GM12878 (cell line): ENCODE data around the gene AKT1S1. TPM values are rescaled to one million over a fixed set of nuclear protein-coding genes. Genes with fewer than 3 reads are reported as not detected.

ENCODE experiments used
- ATAC-seq: fragments of 200-7000 bp; cut with Tn5 transposase; 3 replicates; pipeline ENCODE4 v1.9.1; 2020; ENCODE audit warnings: mild to moderate bottlenecking, moderate library complexity
- BruUV-seq: library from RNA; stranded (reverse); fragments of 400-500 nt; replicated peaks from 2 replicates; lab custom pipeline; 2021; lab: Mats Ljungman, UMichigan
- CTCF ChIA-PET: fragments of 300-600 bp; sonication (Branson Sonifier 250); formaldehyde crosslinking; extraction: SDS; loops from one replicate; lab custom pipeline; 2021; ENCODE audit warnings: inconsistent platforms; lab: Yijun Ruan, JAX
- POLR2A ChIA-PET: fragments of 350-600 bp; formaldehyde crosslinking; extraction: SDS; loops from one replicate; lab custom pipeline; 2021; ENCODE audit warnings: inconsistent platforms; lab: Charles Lee
- RAD21 ChIA-PET: fragments of 300-600 bp; sonication (Branson Sonifier 250); formaldehyde crosslinking; loops from one replicate; lab custom pipeline; 2023; ENCODE audit warnings: antibody characterized with exemption; ENCODE audit not compliant: unreplicated experiment; lab: Charles Lee
- SMC1A ChIA-PET: fragments of 300-600 bp; sonication (Branson Sonifier 250); formaldehyde crosslinking; loops from one replicate; lab custom pipeline; 2023; ENCODE audit not compliant: unreplicated experiment, uncharacterized antibody; lab: Charles Lee
- DNase-seq: peaks from one replicate; pipeline ENCODE4 v3.0.0-alpha.2; 2011; ENCODE audit warnings: low read depth, low spot score
- FAIRE-seq: peaks from 3 replicates; lab custom pipeline; 2011; peaks lifted over from hg19 to GRCh38; lab: Jason Lieb, UNC
- H2AFZ ChIP-seq: 2 replicates; pipeline ENCODE4 v1.6.0; 2011; ENCODE audit warnings: low read depth, low read length, control low read depth; ENCODE audit not compliant: control insufficient read depth
- H3K27ac ChIP-seq: 2 replicates; pipeline ENCODE4 v1.5.1; 2011; ENCODE audit warnings: control low read depth; ENCODE audit not compliant: control insufficient read depth, insufficient read depth
- H3K27me3 ChIP-seq, 2 experiments: replicated peaks in 1 of 2; 2 replicates each; pipeline versions ENCODE4 v1.6.0 to v1.6.1; 2011; ENCODE audit warnings: low read length in 1 of 2; ENCODE audit not compliant: control insufficient read depth in 2 of 2, insufficient read depth in 2 of 2
- H3K36me3 ChIP-seq, 2 experiments: 2 replicates each; pipeline ENCODE4 v1.5.1; 2011; ENCODE audit warnings: low read length in 1 of 2; ENCODE audit not compliant: control insufficient read depth in 2 of 2, insufficient read depth in 2 of 2
- H3K4me1 ChIP-seq: 2 replicates; pipeline ENCODE4 v1.6.1; 2011; ENCODE audit warnings: mild to moderate bottlenecking, low read length, moderate library complexity, mixed read lengths; ENCODE audit not compliant: control insufficient read depth, insufficient read depth
- H3K4me2 ChIP-seq: 2 replicates; pipeline ENCODE4 v1.6.0; 2011; ENCODE audit warnings: control low read depth; ENCODE audit not compliant: control insufficient read depth, insufficient read depth
- H3K4me3 ChIP-seq: fragments of 200-600 bp; sonication (generic); 2 replicates; pipeline ENCODE4 v1.5.1; 2016
- H3K79me2 ChIP-seq: 2 replicates; pipeline ENCODE4 v1.6.0; 2011; ENCODE audit warnings: low read length; ENCODE audit not compliant: control insufficient read depth, insufficient read depth
- H3K9ac ChIP-seq: 2 replicates; pipeline ENCODE4 v1.8.0; 2011; ENCODE audit warnings: low read length, control low read depth, mixed read lengths; ENCODE audit not compliant: control insufficient read depth, insufficient read depth
- H3K9me3 ChIP-seq: replicated peaks from 3 replicates; pipeline ENCODE4 v1.5.1; 2011; ENCODE audit warnings: mild to moderate bottlenecking, low read length; ENCODE audit not compliant: control insufficient read depth, insufficient read depth
- H4K20me1 ChIP-seq: 2 replicates; pipeline ENCODE4 v1.6.0; 2011; ENCODE audit not compliant: control insufficient read depth, insufficient read depth
- BACH1 ChIP-seq: fragments of 450-650 bp; IDR thresholded peaks from 2 replicates; pipeline ENCODE4 v1.6.1; 2017; ENCODE audit warnings: mild to moderate bottlenecking, borderline replicate concordance
- BMI1 ChIP-seq: fragments of 450-650 bp; IDR thresholded peaks from 2 replicates; pipeline ENCODE4 v1.6.1; 2016; ENCODE audit warnings: mild to moderate bottlenecking, moderate library complexity, borderline replicate concordance
- CBX3 ChIP-seq: fragments of 200-600 bp; sonication (generic); IDR thresholded peaks from 2 replicates; pipeline ENCODE4 v1.6.1; 2016; ENCODE audit warnings: low read depth, borderline replicate concordance
- CEBPB ChIP-seq, 2 experiments: fragments of 150-350 bp in 1 of 2; IDR thresholded peaks; 2 replicates each; pipeline ENCODE4 v1.6.1; 2012 to 2014; ENCODE audit warnings: low read depth in 2 of 2, low read length in 2 of 2, borderline replicate concordance in 1 of 2, inconsistent platforms in 1 of 2
- CHD4 ChIP-seq: fragments of 200-600 bp; sonication (generic); IDR thresholded peaks from 2 replicates; pipeline ENCODE4 v1.6.1; 2016; ENCODE audit warnings: mild to moderate bottlenecking
- HDAC6 ChIP-seq: fragments of 200-600 bp; sonication (generic); IDR thresholded peaks from one replicate; pipeline ENCODE4 v1.8.0; 2017; ENCODE audit warnings: antibody characterized with exemption; ENCODE audit not compliant: unreplicated experiment
- HDGF ChIP-seq: fragments of 450-650 bp; IDR thresholded peaks from 2 replicates; pipeline ENCODE4 v1.6.1; 2016; ENCODE audit warnings: antibody characterized with exemption
- MAX ChIP-seq: IDR thresholded peaks from 2 replicates; pipeline ENCODE4 v1.6.1; 2012; ENCODE audit warnings: low read depth, low read length, improper control_type of control experiment
- MEF2A ChIP-seq: IDR thresholded peaks from 2 replicates; pipeline ENCODE4 v1.6.1; 2011; ENCODE audit warnings: low read depth, mild to moderate bottlenecking, low read length, moderate library complexity; ENCODE audit not compliant: insufficient read depth
- NRF1 ChIP-seq: conservative IDR thresholded peaks from 2 replicates; pipeline ENCODE4 v1.6.1; 2011; ENCODE audit warnings: mild to moderate bottlenecking, low read depth, low read length, improper control_type of control experiment
- POU2F2 ChIP-seq: IDR thresholded peaks from 3 replicates; pipeline ENCODE4 v1.6.1; 2011; ENCODE audit warnings: low read depth, mild to moderate bottlenecking, low read length, borderline replicate concordance
- SRF ChIP-seq, 2 experiments: IDR thresholded peaks; 2 replicates each; pipeline ENCODE4 v1.6.1; 2011; ENCODE audit warnings: low read depth in 2 of 2, low read length in 2 of 2, mild to moderate bottlenecking in 1 of 2, moderate library complexity in 1 of 2
- TCF7 ChIP-seq: IDR thresholded peaks from 2 replicates; pipeline ENCODE4 v1.6.1; 2014; ENCODE audit warnings: antibody characterized with exemption, borderline replicate concordance
- ZBTB40 ChIP-seq: fragments of 450-650 bp; IDR thresholded peaks from 2 replicates; pipeline ENCODE4 v1.6.1; 2016; ENCODE audit warnings: mild to moderate bottlenecking, moderate library complexity, borderline replicate concordance
- ZNF217 ChIP-seq: fragments of 450-650 bp; IDR thresholded peaks from 2 replicates; pipeline ENCODE4 v1.6.1; 2017; ENCODE audit warnings: antibody characterized with exemption, mild to moderate bottlenecking
- ZSCAN29 ChIP-seq: fragments of 450-650 bp; IDR thresholded peaks from 2 replicates; pipeline ENCODE4 v1.6.1; 2017; ENCODE audit warnings: mild to moderate bottlenecking, moderate library complexity
- WGBS: methylation state at CpG from one replicate; pipeline ENCODE4 v1.1.6; 2016; ENCODE audit warnings: low lambda C conversion rate; ENCODE audit not compliant: insufficient replicate concordance, insufficient coverage; ENCODE audit errors: missing lambda C conversion rate; 5-methylcytosine and 5-hydroxymethylcytosine counted together
- in situ Hi-C: fragments of 300-500 bp; cut with MboI; formaldehyde crosslinking; loops from 9 replicates; pipeline ENCODE4 v1.14.3; 2018; ENCODE audit warnings: mixed read lengths
- intact Hi-C: fragments of 100-400 bp; cut with micrococcal nuclease; formaldehyde crosslinking; loops from one replicate; pipeline ENCODE4 v1.14.2; 2022; ENCODE audit not compliant: unreplicated experiment
- polyA plus RNA-seq, 11 experiments: library from polyadenylated mRNA; depleted of rRNA in 4 of 11; unstranded in 6 of 11; stranded (reverse) in 5 of 11; fragments of >200 nt; fragmentation: Nextera tagmentation in 4 of 11; fragmentation: Illumina TruSeq in 1 of 11; extraction: Ambion mirVana in 4 of 11; extraction: Trizol in 1 of 11; gene quantifications; 1 replicate in 1 of 11; 2 replicates in 10 of 11; pipeline versions ENCODE4 v1.2.1 to v1.2.3, GENCODE V29; 2011 to 2016; ENCODE audit warnings: inconsistent platforms in 2 of 11, missing spikeins in 2 of 11, low read depth in 1 of 11
- total RNA-seq, 4 experiments: library from RNA; depleted of rRNA in 3 of 4; stranded (reverse); fragments of >200 nt in 3 of 4; fragmentation: Illumina TruSeq in 1 of 4; extraction: Trizol in 1 of 4; gene quantifications; 2 replicates each; pipeline versions ENCODE4 v1.2.1 to v1.2.3, GENCODE V29; 2013 to 2021
- TF ChIP-seq, protein P1 (sequence below), 3 experiments: IDR thresholded peaks in 2 of 3; conservative IDR thresholded peaks in 1 of 3; 2 replicates each; pipeline ENCODE4 v1.5.1; 2011; ENCODE audit warnings: low read depth in 3 of 3, low read length in 3 of 3, mild to moderate bottlenecking in 3 of 3, control low read depth in 2 of 3, moderate library complexity in 2 of 3, inconsistent platforms in 1 of 3, mixed read lengths in 1 of 3; ENCODE audit not compliant: control insufficient read depth in 2 of 3, insufficient read depth in 1 of 3; ENCODE audit errors: extremely low read depth in 1 of 3

Gene AKT1S1
- total and polyA plus RNA-seq, 10 of the 15 experiments (the other 5 are each of a cell fraction or from before 2014, with no cell fraction given): 0.43 to 23.0 (median 12.3) TPM

GRCh38 chr19:49857061-49857837, 19.9 kb downstream of the AKT1S1 start (continued):
- no peak for TF ChIP-seq BMI1
- TF ChIP-seq NRF1: no peak
- TF ChIP-seq POU2F2: no peak
- TF ChIP-seq BACH1: no peak
- TF ChIP-seq, all 136 proteins: peak for 1

GRCh38 chr19:49856574-49857021, 20.6 kb downstream of the AKT1S1 start:
- intact Hi-C loops: no loop called here
- H3K27ac ChIP-seq: no peak overlapping the region
- ChIA-PET CTCF (no interaction called here), RAD21 (no interaction called here), POLR2A (interaction anchor here (0.7 kb wide), 1 partner anchor 21 kb away, joined by 3 read pairs; no protein-coding TSS in a partner anchor), SMC1A (no interaction called here)
- H3K4me2 ChIP-seq: no peak overlapping the region
- FAIRE-seq: no peak
- WGBS: 83% methylated on average over 11 of the region's 18 CpGs
- H2AFZ ChIP-seq: no peak overlapping the region
- peaks cover 6% of the 10 kb centered on the region for H3K79me2 ChIP-seq
- in situ Hi-C loops: no loop called here
- no peaks in the 10 kb centered on the region for H3K27me3 ChIP-seq
- no peaks in the 10 kb centered on the region for H3K9me3 ChIP-seq
- H4K20me1 ChIP-seq: no peaks in the 10 kb centered on the region
- ATAC-seq: no peak
- BruUV-seq: no TSS peak
- no peak overlapping the region for H3K9ac ChIP-seq
- no peak overlapping the region for H3K4me3 ChIP-seq
- H3K36me3 ChIP-seq: peaks cover 0 to 15% of the 10 kb centered on the region in 2 experiments; a peak in 3 of 4 replicates
- no peak for DNase-seq
- H3K4me1 ChIP-seq: peaks cover 8% of the 10 kb centered on the region
- TF ChIP-seq SRF (IDR thresholded peaks at IDR 0.05; ENCODE audit: low read depth in 2 of 2, low read length in 2 of 2) (no peak), HDAC6 (no peak), ZBTB40 (no peak), HDGF (no peak), CBX3 (no peak), ZSCAN29 (no peak), BACH1 (no peak), TCF7 (no peak), MEF2A (no peak), ZNF217 (no peak), MAX (no peak), CEBPB (IDR thresholded peaks at IDR 0.05; ENCODE audit: borderline replicate concordance in 1 of 2, low read depth in 2 of 2, low read length in 2 of 2) (no peak), CHD4 (no peak)
- TF ChIP-seq, protein P1, sequence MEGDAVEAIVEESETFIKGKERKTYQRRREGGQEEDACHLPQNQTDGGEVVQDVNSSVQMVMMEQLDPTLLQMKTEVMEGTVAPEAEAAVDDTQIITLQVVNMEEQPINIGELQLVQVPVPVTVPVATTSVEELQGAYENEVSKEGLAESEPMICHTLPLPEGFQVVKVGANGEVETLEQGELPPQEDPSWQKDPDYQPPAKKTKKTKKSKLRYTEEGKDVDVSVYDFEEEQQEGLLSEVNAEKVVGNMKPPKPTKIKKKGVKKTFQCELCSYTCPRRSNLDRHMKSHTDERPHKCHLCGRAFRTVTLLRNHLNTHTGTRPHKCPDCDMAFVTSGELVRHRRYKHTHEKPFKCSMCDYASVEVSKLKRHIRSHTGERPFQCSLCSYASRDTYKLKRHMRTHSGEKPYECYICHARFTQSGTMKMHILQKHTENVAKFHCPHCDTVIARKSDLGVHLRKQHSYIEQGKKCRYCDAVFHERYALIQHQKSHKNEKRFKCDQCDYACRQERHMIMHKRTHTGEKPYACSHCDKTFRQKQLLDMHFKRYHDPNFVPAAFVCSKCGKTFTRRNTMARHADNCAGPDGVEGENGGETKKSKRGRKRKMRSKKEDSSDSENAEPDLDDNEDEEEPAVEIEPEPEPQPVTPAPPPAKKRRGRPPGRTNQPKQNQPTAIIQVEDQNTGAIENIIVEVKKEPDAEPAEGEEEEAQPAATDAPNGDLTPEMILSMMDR (IDR thresholded peaks at IDR 0.05 in 2 of 3, conservative IDR thresholded peaks at IDR 0.05 in 1 of 3; ENCODE audit: control insufficient read depth in 2 of 3, extremely low read depth in 1 of 3, insufficient read depth in 1 of 3, low read depth in 3 of 3, low read length in 3 of 3): no peak
